T47D (cell line): Measurements from ENCODE around the gene TNFSF10.
"Not testable (repeated sequence)": the region's sequence is repeated elsewhere in the genome, so short reads cannot be mapped to it uniquely, and the experiment has no call there.

ENCODE experiments used
- DNase-seq, 2 experiments: peaks; one replicate each; pipeline versions ENCODE4 v3.0.0 to v3.0.0-alpha.2; 2011 to 2012; ENCODE audit warnings: low read depth in 1 of 2, low spot score in 1 of 2
- JUND ChIP-seq: IDR thresholded peaks from 2 replicates; pipeline ENCODE4 v1.6.1; 2012; ENCODE audit warnings: low read depth
- in situ Hi-C: cut with HindIII; loops from 2 replicates; pipeline ENCODE4 v1.10.0; 2016; ENCODE audit warnings: low sequenced_read_pairs, low pct_unique_long_range_greater_than_20kb

Gene TNFSF10

DNA sequence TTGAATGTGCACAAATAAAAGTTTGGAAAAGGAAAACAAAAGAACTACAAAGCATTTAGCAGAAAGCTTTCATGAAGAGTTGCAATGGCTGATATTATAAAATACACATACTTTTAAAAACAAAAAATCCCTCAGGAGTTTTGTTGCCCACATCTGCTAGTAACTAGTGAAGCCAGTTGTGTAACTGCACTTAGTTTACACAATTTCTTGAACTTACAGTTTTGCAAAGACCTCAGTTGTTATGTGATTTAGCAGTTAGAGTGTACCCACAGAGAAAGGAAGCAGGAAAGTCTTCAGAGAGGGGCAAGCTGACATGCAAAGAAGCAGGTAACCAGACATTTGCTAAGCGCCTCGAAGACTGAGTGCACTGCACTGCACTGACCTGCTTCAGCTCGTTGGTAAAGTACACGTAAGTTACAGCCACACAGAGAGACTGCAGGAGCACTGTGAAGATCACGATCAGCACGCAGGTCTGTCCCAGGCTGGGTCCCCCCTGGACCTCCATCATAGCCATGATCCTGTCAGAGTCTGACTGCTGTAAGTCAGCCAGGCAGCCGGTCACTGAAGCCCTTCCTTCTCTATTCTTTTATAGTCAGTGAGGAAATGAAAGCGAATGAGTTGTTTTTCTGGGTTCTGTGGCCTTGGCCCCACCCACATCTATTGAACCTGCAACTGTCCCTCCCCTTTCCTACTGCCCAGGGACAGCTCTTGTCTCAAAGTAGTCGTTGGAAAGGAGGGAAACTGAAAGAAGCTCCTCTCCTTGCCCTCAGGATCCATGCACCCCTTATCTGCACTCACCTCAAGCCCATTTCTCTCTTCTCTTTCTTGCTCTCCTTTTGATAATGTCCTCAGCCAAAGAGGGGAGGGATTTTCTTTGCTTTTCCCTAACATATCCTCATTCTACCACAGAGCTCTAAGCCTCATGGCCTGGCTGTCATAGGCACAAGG is at the start of gene TNFSF10:
TSS of gene TNFSF10 (minus strand) at position 560 of the 948 bp plus-strand sequence. CDS start at position 514, 46 bp downstream.
- no peak for TF ChIP-seq JUND
- in situ Hi-C loops = no loop called here

DNA sequence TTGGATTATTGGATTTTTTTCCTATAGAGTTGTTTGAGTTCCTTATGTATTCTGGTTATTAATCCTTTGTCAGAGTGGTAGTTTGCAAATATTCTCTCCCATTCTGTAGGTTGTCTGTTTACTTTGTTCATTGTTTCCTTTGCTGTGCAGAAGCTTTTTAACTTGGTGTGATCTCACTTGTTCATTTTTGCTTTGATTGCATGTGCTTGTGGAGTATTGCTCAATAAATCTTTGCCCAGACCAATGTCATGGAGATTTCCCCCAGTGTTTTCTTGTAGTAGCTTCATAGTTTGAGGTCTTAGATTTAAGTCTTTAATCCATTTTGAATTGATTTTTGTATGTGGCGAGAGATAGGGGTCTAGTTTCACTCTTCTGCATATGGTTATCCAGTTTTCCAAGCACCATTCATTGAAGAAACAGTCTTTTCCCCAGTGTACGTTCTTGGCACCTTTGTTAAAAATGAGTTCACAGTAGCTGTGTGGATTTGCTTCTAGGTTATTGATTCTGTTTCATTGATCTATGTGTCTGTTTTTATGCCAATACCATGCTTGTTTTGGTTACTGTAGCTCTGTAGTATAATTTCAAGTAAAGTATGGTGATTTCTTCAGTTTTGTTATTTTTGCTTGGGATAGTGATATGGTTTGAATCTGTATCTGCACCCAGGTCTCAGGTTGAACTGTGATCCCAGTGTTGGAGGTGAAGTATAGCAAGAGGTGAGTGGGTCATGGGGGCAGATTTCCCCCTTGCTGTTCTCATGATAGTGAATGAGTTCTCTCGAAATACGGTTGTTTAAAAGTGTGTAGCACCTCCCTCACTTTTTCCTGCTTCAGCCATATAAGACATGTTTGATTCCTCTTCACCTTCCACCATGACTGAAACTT is 46.1 kb upstream of the TNFSF10 start:
- no peak for DNase-seq
- in situ Hi-C loops = no loop called here
- TF ChIP-seq JUND = no peak

More for the DNA sequence above, at the start of gene TNFSF10:
- DNase-seq = peak; percentile 53 to 91

DNA sequence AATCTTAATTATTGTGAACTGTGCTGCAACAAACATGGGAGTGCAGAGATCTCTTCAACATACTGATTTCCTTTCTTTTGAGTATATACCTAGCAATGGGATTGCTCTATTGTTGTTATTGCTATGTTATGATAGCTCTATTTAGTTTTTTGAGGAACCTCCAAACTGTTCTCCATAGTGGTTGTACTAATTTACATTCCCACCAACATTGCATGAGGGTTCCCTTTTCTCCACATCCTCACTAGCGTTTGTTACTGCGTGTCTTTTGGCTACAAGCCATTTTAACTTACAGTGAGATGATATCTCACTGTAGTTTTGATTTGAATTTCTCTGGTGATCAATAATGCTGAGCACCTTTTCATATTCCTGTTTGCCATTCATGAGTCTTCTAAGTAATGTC is 45.5 kb upstream of the TNFSF10 start:
- DNase-seq = no peak
- in situ Hi-C loops = no loop called here
- no peak for TF ChIP-seq JUND

DNA sequence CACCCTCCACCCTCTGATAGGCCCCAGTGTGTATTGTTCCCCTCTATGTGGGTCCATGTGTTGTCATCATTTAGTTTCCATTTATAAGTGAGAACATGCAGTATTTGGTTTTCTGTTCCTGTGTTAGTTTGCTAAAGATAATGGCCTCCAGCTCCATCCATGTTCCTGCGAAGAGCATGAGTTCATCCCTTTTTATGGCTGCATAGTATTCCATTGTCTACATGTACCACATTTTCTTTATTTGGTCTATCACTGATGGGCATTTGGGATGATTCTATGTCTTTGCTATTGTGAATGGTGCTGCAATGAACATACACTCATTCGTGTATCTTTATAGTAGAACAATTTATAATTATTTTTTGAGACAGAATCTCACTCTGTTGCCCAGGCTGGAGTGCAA is 43.6 kb upstream of the TNFSF10 start:
- DNase-seq, in situ Hi-C loops: not testable (repeated sequence)

DNA sequence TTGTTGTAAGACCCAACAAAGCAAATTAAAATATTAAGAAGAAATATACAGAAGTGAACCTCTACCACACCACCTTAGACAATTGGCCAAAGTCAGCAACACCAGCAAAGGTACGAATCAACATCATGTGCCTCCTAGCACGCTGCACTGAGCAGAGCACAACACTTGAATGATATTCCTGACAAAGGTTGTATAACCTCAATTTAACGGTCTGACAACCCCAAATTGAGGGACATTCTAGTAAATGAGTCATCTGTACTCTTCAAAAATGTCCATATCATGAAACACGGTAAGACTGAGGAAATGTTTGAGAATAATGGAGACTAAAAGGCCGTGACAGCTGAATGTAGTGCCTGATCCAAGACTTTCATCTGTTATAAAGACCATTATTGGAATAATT is 41.3 kb upstream of the TNFSF10 start:
- no peak for TF ChIP-seq JUND
- in situ Hi-C loops = no loop called here
- DNase-seq = no peak

DNA sequence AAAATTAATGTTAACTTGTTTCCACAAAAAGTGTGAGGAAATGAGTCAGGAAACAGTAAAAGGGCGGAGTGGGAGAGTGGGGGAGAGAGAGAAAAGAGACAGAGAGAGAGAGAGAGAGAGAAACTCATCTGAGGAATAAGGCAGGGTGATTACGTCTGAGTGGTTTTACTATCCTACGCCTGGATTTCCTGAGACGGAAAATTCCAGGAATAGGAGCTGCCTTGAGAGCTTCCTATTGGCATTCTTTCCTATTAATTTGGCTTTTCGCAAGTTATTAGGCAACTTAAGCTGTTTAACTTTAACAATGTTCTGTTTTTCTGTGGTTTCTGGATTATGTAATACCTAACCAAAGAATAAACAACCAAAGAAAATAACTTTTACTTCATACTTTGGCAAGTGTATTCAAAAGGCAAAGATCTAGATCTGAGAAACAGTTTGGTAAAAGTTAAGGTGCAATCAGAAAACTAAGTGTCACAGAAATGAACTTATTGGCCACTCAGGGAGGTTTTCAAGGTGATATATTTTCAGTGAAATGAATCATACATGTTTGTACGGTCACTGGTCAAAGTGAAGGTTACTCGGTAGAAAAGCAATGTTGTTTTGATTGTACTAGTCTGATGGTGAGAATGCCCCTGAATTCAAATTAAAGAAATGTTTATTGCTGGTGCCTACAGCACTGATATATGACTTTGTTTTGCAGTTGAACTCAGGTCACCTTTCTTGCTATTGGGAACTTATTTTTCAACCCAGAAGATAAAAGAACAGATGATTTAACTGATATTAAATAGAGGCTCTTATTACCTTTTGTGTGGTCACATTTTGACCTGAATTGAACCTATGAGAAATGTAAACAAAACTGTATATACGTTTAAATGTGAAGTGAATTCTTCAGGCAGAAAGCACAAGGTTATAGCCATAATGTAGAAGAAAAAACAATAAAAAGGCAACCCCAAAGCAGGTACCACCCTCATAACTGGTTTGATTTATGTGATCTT is 39.9 kb upstream of the TNFSF10 start:
- peak in 1 of 2 experiments; percentile 72 for DNase-seq
- in situ Hi-C loops = no loop called here
- no peak; the same call in 1 of the 2 replicates for TF ChIP-seq JUND

DNA sequence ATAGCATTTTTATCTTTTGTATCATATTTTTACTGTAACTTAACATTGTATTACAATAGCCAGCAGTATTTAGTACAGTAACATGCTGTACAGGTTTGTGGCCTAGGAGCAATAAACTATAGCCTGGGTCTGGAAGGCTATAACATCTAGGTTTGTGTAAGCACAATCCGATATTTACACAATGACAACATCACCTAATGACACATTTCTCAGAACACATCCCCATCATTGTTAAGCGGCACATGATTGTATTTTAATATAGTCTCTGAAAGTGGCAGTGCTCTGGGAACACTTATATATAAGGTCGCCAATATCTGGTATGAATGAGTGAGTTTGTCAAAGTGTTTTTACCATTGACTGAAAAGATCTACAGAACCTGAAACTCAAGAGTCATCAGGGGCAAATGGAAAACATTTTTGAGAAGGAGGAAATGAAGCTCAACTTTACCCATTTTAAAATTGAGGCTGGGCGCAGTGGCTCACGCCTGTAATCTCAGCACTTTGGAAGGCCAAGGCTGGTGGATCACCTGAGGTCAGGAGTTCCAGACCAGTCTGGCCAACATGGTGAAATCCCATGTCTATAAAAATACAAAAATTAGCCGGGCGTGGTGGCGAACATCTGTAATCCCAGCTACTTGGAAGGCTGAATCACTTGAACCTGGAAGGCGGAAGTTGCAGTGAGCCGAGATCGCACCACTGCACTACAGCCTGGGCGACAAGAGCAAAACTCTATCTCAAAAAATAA is 38.8 kb upstream of the TNFSF10 start:
- peak in 1 of 2 experiments; percentile 91 for DNase-seq
- TF ChIP-seq JUND = peak; percentile 82

DNA sequence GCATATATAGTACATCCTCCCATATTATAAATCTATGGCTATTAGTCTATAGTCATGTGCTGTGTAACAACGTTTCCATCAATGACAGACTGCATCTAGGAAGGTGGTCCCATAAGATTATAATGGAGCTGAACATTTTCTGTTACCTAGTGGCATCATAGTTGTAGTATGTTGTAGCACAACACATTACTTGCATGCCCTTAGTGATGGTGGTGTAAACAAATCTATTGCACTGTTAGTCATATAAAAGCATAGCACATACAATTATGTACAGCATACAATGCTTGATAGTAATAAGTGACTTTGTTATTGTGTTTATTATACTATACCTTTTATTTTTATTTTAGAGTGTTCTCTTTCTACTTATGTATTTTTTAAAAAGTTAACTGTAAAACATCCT is 37.4 kb upstream of the TNFSF10 start:
- DNase-seq = no peak
- TF ChIP-seq JUND = no peak
- in situ Hi-C loops = no loop called here

More for the DNA sequence above, 38.8 kb upstream of the TNFSF10 start:
- in situ Hi-C loops = no loop called here

DNA sequence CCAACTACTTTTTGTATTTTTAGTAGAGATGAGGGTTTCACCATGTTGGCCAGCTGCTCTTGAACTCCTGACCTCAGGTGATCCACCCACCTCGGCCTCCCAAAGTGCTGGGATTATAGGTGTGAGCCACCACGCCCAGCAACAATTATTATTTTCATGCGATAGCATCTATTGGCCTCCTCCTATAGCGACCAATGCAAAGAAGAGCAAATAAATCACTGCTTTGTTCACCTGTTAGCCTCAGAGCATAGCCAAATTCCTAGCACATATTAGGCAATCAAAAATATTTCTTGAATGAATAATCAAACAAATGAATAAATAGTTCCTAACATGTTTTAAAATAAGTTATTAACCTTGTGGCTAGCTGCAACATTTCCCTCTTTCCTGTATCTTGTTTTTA is 36.8 kb upstream of the TNFSF10 start:
- DNase-seq = peak in 1 of 2 experiments; percentile 82
- no peak for TF ChIP-seq JUND
- in situ Hi-C loops = no loop called here

DNA sequence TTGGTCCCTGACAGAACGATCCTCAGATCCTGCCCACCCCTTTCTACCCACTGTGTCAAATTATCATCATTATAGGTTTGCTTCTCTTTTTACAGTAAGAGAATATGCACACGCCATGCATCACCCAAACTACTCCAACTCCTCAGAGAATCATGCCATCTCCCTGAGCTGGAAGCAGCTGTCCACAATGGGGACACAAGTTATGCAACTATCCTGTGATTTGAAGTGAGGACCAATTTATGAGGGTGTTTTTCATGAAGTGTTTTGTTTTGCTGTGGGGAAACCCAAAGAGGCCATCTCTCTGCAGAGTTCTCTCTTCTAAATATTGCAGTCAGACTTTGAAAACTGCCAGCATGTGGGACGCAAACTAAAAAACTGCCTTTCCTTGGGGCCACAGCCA is 35.8 kb upstream of the TNFSF10 start:
- DNase-seq = no peak
- no peak for TF ChIP-seq JUND
- in situ Hi-C loops = no loop called here

DNA sequence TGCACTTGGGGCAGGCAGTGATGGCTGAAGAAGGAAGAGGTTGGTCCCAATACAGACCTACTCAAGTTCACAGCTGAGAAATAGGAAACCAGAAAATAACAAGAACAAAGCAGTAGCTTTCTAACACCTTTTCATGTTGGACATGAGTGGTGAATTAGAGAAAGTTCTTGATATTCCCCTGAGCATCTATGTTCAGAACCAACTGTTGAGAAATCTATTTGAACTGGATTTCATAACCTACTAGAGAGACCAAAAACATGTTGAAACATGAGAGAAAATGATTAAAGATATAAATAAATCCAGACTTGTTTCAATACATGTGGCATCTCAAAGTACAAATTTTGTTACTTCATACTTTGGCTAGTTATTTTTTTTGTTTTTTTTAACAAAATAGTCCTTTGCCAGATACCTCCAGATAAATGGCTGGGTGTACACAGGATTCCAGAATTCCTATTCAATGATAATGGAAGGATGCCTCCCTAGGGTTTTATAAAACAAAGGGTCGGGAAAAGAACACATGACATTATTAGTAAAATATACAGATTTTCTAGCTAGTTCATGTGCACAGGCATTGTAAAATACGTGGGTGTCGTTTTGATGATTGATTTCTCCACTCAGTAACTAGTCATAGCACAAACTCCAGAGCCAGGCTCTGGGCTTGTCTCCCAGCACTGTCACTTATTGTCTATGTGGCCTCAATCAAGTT is 34.4 kb upstream of the TNFSF10 start:
- TF ChIP-seq JUND = no peak
- in situ Hi-C loops = no loop called here

More for the DNA sequence above, 34.4 kb upstream of the TNFSF10 start:
- DNase-seq = no peak
